PC-3 (cell line): ENCODE results near the gene TRABD. TPM values are rescaled to one million over a fixed set of nuclear protein-coding genes. Genes with fewer than 3 reads are reported as not detected.

Experiments
- ATAC-seq: fragments of 200-7000 bp; cut with Tn5 transposase; 2 replicates; pipeline ENCODE4 v1.9.1; 2020; ENCODE audit warnings: mild to moderate bottlenecking, moderate library complexity
- BruUV-seq: library from RNA; stranded (reverse); fragments of 400-500 nt; replicated peaks from 2 replicates; lab custom pipeline; 2021; lab: Mats Ljungman, UMichigan
- CTCF ChIA-PET: fragments of 300-600 bp; sonication (Branson Sonifier 250); formaldehyde crosslinking; loops from one replicate; lab custom pipeline; 2022; ENCODE audit warnings: antibody characterized with exemption; lab: Charles Lee
- POLR2A ChIA-PET: fragments of 300-600 bp; sonication (Branson Sonifier 250); formaldehyde crosslinking; loops from one replicate; lab custom pipeline; 2022; ENCODE audit warnings: antibody characterized with exemption; ENCODE audit not compliant: unreplicated experiment; lab: Charles Lee
- DNase-seq: peaks from one replicate; pipeline ENCODE4 v3.0.0-alpha.2; 2015
- H2AFZ ChIP-seq: fragments of 300-600 bp; sonication (generic); 2 replicates; pipeline ENCODE4 v1.6.0; 2016; ENCODE audit warnings: antibody characterized with exemption, low read length
- H3F3A ChIP-seq: fragments of 300-600 bp; sonication (generic); one replicate; pipeline ENCODE4 v1.6.0; 2017; ENCODE audit warnings: antibody characterized with exemption, low read length, control low read depth, mild to moderate bottlenecking; ENCODE audit not compliant: unreplicated experiment
- H3K27ac ChIP-seq: fragments of 300-600 bp; sonication (generic); 2 replicates; pipeline ENCODE4 v1.5.1; 2016; ENCODE audit warnings: mild to moderate bottlenecking, low read length
- H3K27me3 ChIP-seq: fragments of 300-600 bp; sonication (generic); 2 replicates; pipeline ENCODE4 v1.6.1; 2016; ENCODE audit warnings: low read length, mixed read lengths
- H3K36me3 ChIP-seq: fragments of 300-600 bp; sonication (generic); 2 replicates; pipeline ENCODE4 v1.6.1; 2016; ENCODE audit warnings: low read depth, mixed run types, low read length, mixed read lengths
- H3K4me1 ChIP-seq: fragments of 300-600 bp; sonication (generic); 2 replicates; pipeline ENCODE4 v1.5.1; 2016; ENCODE audit warnings: low read length; ENCODE audit not compliant: insufficient read depth
- H3K4me2 ChIP-seq: fragments of 300-600 bp; sonication (generic); 2 replicates; pipeline ENCODE4 v1.6.0; 2016; ENCODE audit warnings: low read length
- H3K4me3 ChIP-seq: fragments of 300-600 bp; sonication (generic); 2 replicates; pipeline ENCODE4 v1.5.1; 2016; ENCODE audit warnings: mild to moderate bottlenecking, low read length, mixed read lengths
- H3K79me2 ChIP-seq: fragments of 300-600 bp; sonication (generic); 2 replicates; pipeline ENCODE4 v1.6.1; 2017; ENCODE audit warnings: low read length, mixed read lengths
- H3K9ac ChIP-seq: fragments of 300-600 bp; sonication (generic); 2 replicates; pipeline ENCODE4 v1.6.0; 2016; ENCODE audit warnings: mild to moderate bottlenecking, low read length
- H3K9me2 ChIP-seq: fragments of 300-600 bp; sonication (generic); replicated peaks from 2 replicates; pipeline ENCODE4 v1.6.1; 2016; ENCODE audit warnings: mixed run types, low read length, mixed read lengths
- H3K9me3 ChIP-seq: fragments of 300-600 bp; sonication (generic); 2 replicates; pipeline ENCODE4 v1.6.1; 2016; ENCODE audit warnings: low read length, mixed read lengths
- H4K20me1 ChIP-seq: fragments of 300-600 bp; sonication (generic); 2 replicates; pipeline ENCODE4 v1.6.1; 2016; ENCODE audit warnings: low read length, mixed read lengths
- EZH2 ChIP-seq: fragments of 300-600 bp; sonication (generic); IDR thresholded peaks from one replicate; pipeline ENCODE4 v1.6.1; 2017; ENCODE audit warnings: antibody characterized with exemption, mild to moderate bottlenecking, low read length; ENCODE audit not compliant: unreplicated experiment
- EZH2phosphoT487 ChIP-seq: fragments of 300-600 bp; sonication (generic); IDR thresholded peaks from 2 replicates; pipeline ENCODE4 v1.6.1; 2018; ENCODE audit warnings: mild to moderate bottlenecking, antibody characterized with exemption, low read length, borderline replicate concordance
- intact Hi-C: fragments of 100-400 bp; cut with micrococcal nuclease; formaldehyde crosslinking; loops from 2 replicates; pipeline ENCODE4 v1.9.0; 2023
- total RNA-seq: library from RNA; depleted of rRNA; stranded (reverse); fragments of >200 nt; gene quantifications from 2 replicates; pipeline ENCODE4 v1.2.3, GENCODE V29; 2014
- TF ChIP-seq, protein P1 (sequence below): fragments of 300-600 bp; sonication (generic); conservative IDR thresholded peaks from 2 replicates; pipeline ENCODE4 v1.5.1; 2017; ENCODE audit warnings: antibody characterized with exemption, low read depth, mild to moderate bottlenecking, low read length

The TRABD gene
- total RNA-seq, 1 experiment from 2014 or later: 53.4 TPM

DNA sequence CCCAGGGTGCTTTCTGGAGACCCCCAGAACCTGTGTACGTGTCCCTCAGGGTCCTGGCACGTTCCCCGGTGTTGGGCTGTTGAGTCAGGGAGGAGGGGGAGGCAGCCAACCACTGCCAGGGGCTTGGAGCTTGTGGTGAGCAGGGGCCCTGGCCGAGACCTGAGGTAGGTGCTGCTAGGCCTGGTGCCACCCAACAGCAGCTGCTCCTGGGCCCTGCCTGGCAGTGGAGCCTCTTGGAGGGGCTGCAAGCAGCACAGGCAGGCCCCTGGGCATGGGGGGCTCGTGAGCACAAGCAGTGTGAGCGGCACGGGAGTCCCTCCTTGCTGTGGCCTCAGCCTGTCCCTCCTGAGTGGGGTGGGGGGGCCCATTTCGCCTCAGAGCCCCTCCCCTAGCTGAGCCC, 7.9 kb downstream of the TRABD start:
- POLR2A ChIA-PET: no interaction called here
- H3F3A ChIP-seq: no peaks in the 10 kb centered on the region
- CTCF ChIA-PET: no interaction called here
- H3K4me1 ChIP-seq: peaks cover 37% of the 10 kb centered on the region
- no peaks in the 10 kb centered on the region for H3K27me3 ChIP-seq
- H3K4me3 ChIP-seq: no peak overlapping the region
- peaks cover 45% of the 10 kb centered on the region for H3K79me2 ChIP-seq
- no peak overlapping the region for H3K27ac ChIP-seq
- no TSS peak for BruUV-seq
- no peaks in the 10 kb centered on the region for H3K9me3 ChIP-seq
- H3K9me2 ChIP-seq: no peaks in the 10 kb centered on the region
- no peak overlapping the region for H2AFZ ChIP-seq
- no peak for ATAC-seq
- no peak for DNase-seq
- H3K9ac ChIP-seq: no peak overlapping the region
- intact Hi-C loops: no loop called here
- no peaks in the 10 kb centered on the region; the same call in 1 of the 2 replicates for H3K36me3 ChIP-seq
- H4K20me1 ChIP-seq: 0 out of 2 replicates have a peak, but pooled peaks cover 4% of the 10 kb centered on the region
- H3K4me2 ChIP-seq: no peak overlapping the region
- no peak for TF ChIP-seq EZH2
- TF ChIP-seq, protein P1, sequence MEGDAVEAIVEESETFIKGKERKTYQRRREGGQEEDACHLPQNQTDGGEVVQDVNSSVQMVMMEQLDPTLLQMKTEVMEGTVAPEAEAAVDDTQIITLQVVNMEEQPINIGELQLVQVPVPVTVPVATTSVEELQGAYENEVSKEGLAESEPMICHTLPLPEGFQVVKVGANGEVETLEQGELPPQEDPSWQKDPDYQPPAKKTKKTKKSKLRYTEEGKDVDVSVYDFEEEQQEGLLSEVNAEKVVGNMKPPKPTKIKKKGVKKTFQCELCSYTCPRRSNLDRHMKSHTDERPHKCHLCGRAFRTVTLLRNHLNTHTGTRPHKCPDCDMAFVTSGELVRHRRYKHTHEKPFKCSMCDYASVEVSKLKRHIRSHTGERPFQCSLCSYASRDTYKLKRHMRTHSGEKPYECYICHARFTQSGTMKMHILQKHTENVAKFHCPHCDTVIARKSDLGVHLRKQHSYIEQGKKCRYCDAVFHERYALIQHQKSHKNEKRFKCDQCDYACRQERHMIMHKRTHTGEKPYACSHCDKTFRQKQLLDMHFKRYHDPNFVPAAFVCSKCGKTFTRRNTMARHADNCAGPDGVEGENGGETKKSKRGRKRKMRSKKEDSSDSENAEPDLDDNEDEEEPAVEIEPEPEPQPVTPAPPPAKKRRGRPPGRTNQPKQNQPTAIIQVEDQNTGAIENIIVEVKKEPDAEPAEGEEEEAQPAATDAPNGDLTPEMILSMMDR: no peak
- TF ChIP-seq EZH2phosphoT487: no peak

GRCh38 chr22:50194037-50194805, 8.5 kb downstream of the TRABD start:
- H3F3A ChIP-seq: no peaks in the 10 kb centered on the region
- H3K36me3 ChIP-seq: no peaks in the 10 kb centered on the region; the same call in 1 of the 2 replicates
- ChIA-PET CTCF (no interaction called here), POLR2A (no interaction called here)
- no peaks in the 10 kb centered on the region for H3K9me3 ChIP-seq
- no peaks in the 10 kb centered on the region for H3K9me2 ChIP-seq
- DNase-seq (no peak), ATAC-seq (no peak)
- TF ChIP-seq EZH2phosphoT487 (no peak), EZH2 (no peak)
- TF ChIP-seq, protein P1: no peak
- H3K9ac ChIP-seq: no peak overlapping the region
- BruUV-seq: no TSS peak
- no peak overlapping the region for H2AFZ ChIP-seq
- H3K79me2 ChIP-seq: peaks cover 39% of the 10 kb centered on the region
- no peak overlapping the region for H3K4me2 ChIP-seq
- peaks cover 33% of the 10 kb centered on the region for H3K4me1 ChIP-seq
- H3K27me3 ChIP-seq: no peaks in the 10 kb centered on the region
- 0 out of 2 replicates have a peak, but pooled peaks cover 4% of the 10 kb centered on the region for H4K20me1 ChIP-seq
- no peak overlapping the region for H3K4me3 ChIP-seq
- no peak overlapping the region for H3K27ac ChIP-seq
- intact Hi-C loops: no loop called here

- intact Hi-C loops: no loop called here
- Histone ChIP-seq H3K4me2 (no peak overlapping the region), H3K9me2 (no peaks in the 10 kb centered on the region), H3K9me3 (no peaks in the 10 kb centered on the region), H3K4me3 (no peak overlapping the region), H3K4me1 (peaks cover 12% of the 10 kb centered on the region), H3K27ac (no peak overlapping the region), H3K9ac (no peak overlapping the region), H2AFZ (no peak overlapping the region), H3F3A (no peaks in the 10 kb centered on the region), H4K20me1 (0 out of 2 replicates have a peak, but pooled peaks cover 4% of the 10 kb centered on the region), H3K79me2 (peaks cover 22% of the 10 kb centered on the region), H3K36me3 (no peaks in the 10 kb centered on the region; the same call in 1 of the 2 replicates), H3K27me3 (no peaks in the 10 kb centered on the region)
- CTCF ChIA-PET: no interaction called here
- ATAC-seq: no peak
- TF ChIP-seq EZH2 (no peak), EZH2phosphoT487 (no peak)
- TF ChIP-seq, protein P1: no peak
- DNase-seq: no peak
- BruUV-seq: no TSS peak
- POLR2A ChIA-PET: no interaction called here
Observed at GRCh38 chr22:50196256-50196655, 10.5 kb downstream of the TRABD start.
